Dedifferentiated amniotic fluid mesenchymal stem cell (primary cell): Measurements from ENCODE around the gene ST8SIA1.
"Not testable (repeated sequence)": the region's sequence is repeated elsewhere in the genome, so short reads cannot be mapped to it uniquely, and the experiment has no call there.

Experiments
- DNase-seq: peaks from one replicate; pipeline ENCODE4 v3.0.0-alpha.2; 2016; ENCODE audit errors: extremely low spot score

Gene ST8SIA1

GRCh38 chr12:22334410-22335100 lies at the start of gene ST8SIA1:
ST8SIA1 (minus strand) TSS chr12:22334707; CDS start chr12:22334232, 475 bp downstream.
- DNase-seq, result no peak

- no peak for DNase-seq
Observed at GRCh38 chr12:22380031-22380430, 45.5 kb upstream of the ST8SIA1 start.

GRCh38 chr12:22377731-22378496 lies 43.4 kb upstream of the ST8SIA1 start:
- DNase-seq, result no peak

- not testable (repeated sequence) for DNase-seq
Observed at GRCh38 chr12:22376596-22377150, 42.2 kb upstream of the ST8SIA1 start.

GRCh38 chr12:22374508-22374907 lies 40.0 kb upstream of the ST8SIA1 start:
- DNase-seq, result no peak

GRCh38 chr12:22372277-22372837 lies 37.9 kb upstream of the ST8SIA1 start:
- DNase-seq, result no peak

- no peak for DNase-seq
Observed at GRCh38 chr12:22366181-22366580, 31.7 kb upstream of the ST8SIA1 start.

GRCh38 chr12:22361785-22362184 lies 27.3 kb upstream of the ST8SIA1 start:
- DNase-seq, result no peak

GRCh38 chr12:22360774-22361173 lies 26.3 kb upstream of the ST8SIA1 start:
- no peak for DNase-seq

GRCh38 chr12:22357531-22357930 lies 23.0 kb upstream of the ST8SIA1 start:
- DNase-seq, result no peak

GRCh38 chr12:22356231-22356630 lies 21.7 kb upstream of the ST8SIA1 start:
- no peak for DNase-seq

- no peak for DNase-seq
Observed at GRCh38 chr12:22355011-22355580, 20.6 kb upstream of the ST8SIA1 start.

- DNase-seq, result no peak
Observed at GRCh38 chr12:22353615-22354325, 19.3 kb upstream of the ST8SIA1 start.

GRCh38 chr12:22350886-22351285 lies 16.4 kb upstream of the ST8SIA1 start:
- no peak for DNase-seq

GRCh38 chr12:22348208-22348607 lies 13.7 kb upstream of the ST8SIA1 start:
- no peak for DNase-seq

- DNase-seq, result no peak
Observed at GRCh38 chr12:22340143-22340542, 5.6 kb upstream of the ST8SIA1 start.

GRCh38 chr12:22339691-22340090 lies 5.2 kb upstream of the ST8SIA1 start:
- DNase-seq, result no peak

- no peak for DNase-seq
Observed at GRCh38 chr12:22335794-22336166, 1.3 kb upstream of the ST8SIA1 start.

- DNase-seq, result no peak
Observed at GRCh38 chr12:22333713-22334409, 646 bp downstream of the ST8SIA1 start.

- DNase-seq, result no peak
Observed at GRCh38 chr12:22333186-22333712, 1.3 kb downstream of the ST8SIA1 start.

- DNase-seq, result no peak
Observed at GRCh38 chr12:22332202-22332601, 2.3 kb downstream of the ST8SIA1 start.
